Neural progenitor cell (in vitro differentiated cells): ENCODE results near the gene AFF1. TPM values are rescaled to one million over a fixed set of nuclear protein-coding genes. Genes with fewer than 3 reads are reported as not detected.

Source experiments
- DNase-seq: peaks from one replicate; pipeline ENCODE4 v3.0.0-alpha.2; 2016; ENCODE audit warnings: low spot score
- H2AFZ ChIP-seq: fragments of 200-600 bp; sonication (generic); replicated peaks from 2 replicates; pipeline ENCODE4 v1.6.1; 2016; ENCODE audit warnings: antibody characterized with exemption
- H3F3A ChIP-seq: fragments of 200-600 bp; sonication (generic); 2 replicates; pipeline ENCODE4 v1.6.1; 2016; ENCODE audit warnings: antibody characterized with exemption, low read depth
- H3K27ac ChIP-seq: fragments of 200-600 bp; sonication (generic); 2 replicates; pipeline ENCODE4 v1.5.1; 2016; ENCODE audit warnings: mild to moderate bottlenecking
- H3K27me3 ChIP-seq: fragments of 200-600 bp; sonication (generic); 2 replicates; pipeline ENCODE4 v1.6.1; 2016; ENCODE audit warnings: mild to moderate bottlenecking, moderate library complexity
- H3K36me3 ChIP-seq: fragments of 200-600 bp; sonication (generic); 2 replicates; pipeline ENCODE4 v1.5.1; 2016
- H3K4me1 ChIP-seq: fragments of 200-600 bp; sonication (generic); 2 replicates; pipeline ENCODE4 v1.6.1; 2016; ENCODE audit warnings: mixed run types
- H3K4me2 ChIP-seq: fragments of 200-600 bp; sonication (generic); 2 replicates; pipeline ENCODE4 v1.6.1; 2016
- H3K4me3 ChIP-seq: fragments of 200-600 bp; sonication (generic); 2 replicates; pipeline ENCODE4 v1.5.1; 2016
- H3K79me2 ChIP-seq: fragments of 200-600 bp; sonication (generic); 2 replicates; pipeline ENCODE4 v1.6.1; 2016; ENCODE audit warnings: low read depth
- H3K9ac ChIP-seq: fragments of 200-600 bp; sonication (generic); 2 replicates; pipeline ENCODE4 v1.6.1; 2016
- H3K9me3 ChIP-seq: fragments of 200-600 bp; sonication (generic); 2 replicates; pipeline ENCODE4 v1.5.1; 2016; ENCODE audit warnings: low read depth
- H4K20me1 ChIP-seq: fragments of 200-600 bp; sonication (generic); 2 replicates; pipeline ENCODE4 v1.6.1; 2016; ENCODE audit warnings: low read depth
- H3K27ac Mint-ChIP-seq: 3 replicates; pipeline ENCODE4 v1.8.0; 2021; ENCODE audit warnings: mixed read lengths
- H3K27me3 Mint-ChIP-seq: 2 replicates; pipeline ENCODE4 v1.8.0; 2022; ENCODE audit warnings: low read depth, mild to moderate bottlenecking, inconsistent platforms, moderate library complexity, mixed read lengths; ENCODE audit not compliant: insufficient read depth
- H3K36me3 Mint-ChIP-seq: 3 replicates; pipeline ENCODE4 v1.8.0; 2021; ENCODE audit warnings: mixed read lengths
- H3K4me1 Mint-ChIP-seq: 3 replicates; pipeline ENCODE4 v1.8.0; 2021; ENCODE audit warnings: mixed read lengths
- H3K4me3 Mint-ChIP-seq: 3 replicates; pipeline ENCODE4 v1.8.0; 2021; ENCODE audit warnings: mild to moderate bottlenecking, moderate library complexity, mixed read lengths
- H3K9me3 Mint-ChIP-seq: 3 replicates; pipeline ENCODE4 v1.8.0; 2020; ENCODE audit warnings: mixed read lengths
- CTCF ChIP-seq: fragments of 200-600 bp; sonication (generic); IDR thresholded peaks from 2 replicates; pipeline ENCODE4 v1.5.1; 2017; ENCODE audit warnings: antibody characterized with exemption, mild to moderate bottlenecking
- EZH2 ChIP-seq: fragments of 200-600 bp; sonication (generic); IDR thresholded peaks from 2 replicates; pipeline ENCODE4 v1.6.1; 2017; ENCODE audit warnings: antibody characterized with exemption, mild to moderate bottlenecking, moderate library complexity
- EZH2phosphoT487 ChIP-seq: fragments of 200-600 bp; sonication (generic); IDR thresholded peaks from 2 replicates; pipeline ENCODE4 v1.6.1; 2017; ENCODE audit warnings: antibody characterized with exemption
- total RNA-seq: library from RNA; depleted of rRNA; stranded (reverse); fragments of >200 nt; gene quantifications from 2 replicates; pipeline ENCODE4 v1.2.3, GENCODE V29; 2015; ENCODE audit warnings: low replicate concordance

The AFF1 gene
- total RNA-seq, 1 donor from 2014 or later = 29.0 TPM

GRCh38 chr4:87116231-87116630, 181.4 kb downstream of the AFF1 start:
- peaks cover 7% of the 10 kb centered on the region for H4K20me1 ChIP-seq
- peaks cover 2% of the 10 kb centered on the region for H3K27me3 Mint-ChIP-seq
- peaks cover 17% of the 10 kb centered on the region for H3K79me2 ChIP-seq
- no peak overlapping the region for H3K27ac Mint-ChIP-seq
- no peak overlapping the region for H3K4me2 ChIP-seq
- no peak for TF ChIP-seq EZH2phosphoT487
- no peak for TF ChIP-seq EZH2
- H3K4me1 ChIP-seq = peaks cover 6% of the 10 kb centered on the region
- no peaks in the 10 kb centered on the region for H3K36me3 ChIP-seq
- no peaks in the 10 kb centered on the region for H3K27me3 ChIP-seq
- H3K4me3 Mint-ChIP-seq = no peak overlapping the region
- no peak overlapping the region for H2AFZ ChIP-seq
- no peaks in the 10 kb centered on the region for H3K9me3 ChIP-seq
- no peak overlapping the region for H3K27ac ChIP-seq
- no peak for DNase-seq
- H3K36me3 Mint-ChIP-seq = peaks cover 42% of the 10 kb centered on the region
- peaks cover 9% of the 10 kb centered on the region for H3F3A ChIP-seq
- H3K9ac ChIP-seq = no peak overlapping the region
- no peaks in the 10 kb centered on the region for H3K9me3 Mint-ChIP-seq
- peaks cover 21% of the 10 kb centered on the region for H3K4me1 Mint-ChIP-seq
- H3K4me3 ChIP-seq = no peak overlapping the region

- Histone ChIP-seq H3K27ac (peak overlapping the region; percentile 2), H3K9me3 (no peaks in the 10 kb centered on the region), H2AFZ (no peak overlapping the region), H4K20me1 (peaks cover 9% of the 10 kb centered on the region), H3K9ac (no peak overlapping the region), H3K36me3 (no peaks in the 10 kb centered on the region), H3K27me3 (no peaks in the 10 kb centered on the region), H3F3A (peaks cover 9% of the 10 kb centered on the region), H3K4me3 (no peak overlapping the region), H3K4me2 (no peak overlapping the region), H3K4me1 (peaks cover 6% of the 10 kb centered on the region), H3K79me2 (peaks cover 21% of the 10 kb centered on the region)
- Mint-ChIP-seq H3K36me3 (peaks cover 40% of the 10 kb centered on the region), H3K4me1 (peaks cover 22% of the 10 kb centered on the region), H3K4me3 (no peak overlapping the region), H3K27me3 (peaks cover 2% of the 10 kb centered on the region), H3K9me3 (no peaks in the 10 kb centered on the region), H3K27ac (no peak overlapping the region)
- peak; percentile 18 for DNase-seq
- TF ChIP-seq EZH2phosphoT487 = no peak
Observed at GRCh38 chr4:87117051-87117731, 182.4 kb downstream of the AFF1 start.

- H3K4me3 ChIP-seq = no peak overlapping the region
Observed at GRCh38 chr4:87117732-87118075, 182.9 kb downstream of the AFF1 start.

GRCh38 chr4:87118421-87118820, 183.6 kb downstream of the AFF1 start:
- Histone ChIP-seq H3K4me2 (no peak overlapping the region), H3K36me3 (no peaks in the 10 kb centered on the region), H2AFZ (no peak overlapping the region), H3K4me3 (no peak overlapping the region), H4K20me1 (peaks cover 12% of the 10 kb centered on the region), H3K4me1 (peaks cover 6% of the 10 kb centered on the region), H3K27me3 (no peaks in the 10 kb centered on the region), H3K9me3 (no peaks in the 10 kb centered on the region), H3K79me2 (peaks cover 30% of the 10 kb centered on the region), H3F3A (no peaks in the 10 kb centered on the region), H3K27ac (no peak overlapping the region), H3K9ac (no peak overlapping the region)
- TF ChIP-seq EZH2phosphoT487 (no peak), CTCF (no peak), EZH2 (no peak)
- DNase-seq = no peak
- Mint-ChIP-seq H3K4me1 (peaks cover 22% of the 10 kb centered on the region), H3K27ac (no peak overlapping the region), H3K36me3 (peaks cover 40% of the 10 kb centered on the region), H3K9me3 (no peaks in the 10 kb centered on the region), H3K27me3 (peaks cover 2% of the 10 kb centered on the region), H3K4me3 (no peak overlapping the region)

More at GRCh38 chr4:87117732-87118075, 182.9 kb downstream of the AFF1 start:
- Histone ChIP-seq H3F3A (peaks cover 5% of the 10 kb centered on the region), H3K27ac (no peak overlapping the region), H3K4me2 (no peak overlapping the region), H2AFZ (no peak overlapping the region), H4K20me1 (peaks cover 12% of the 10 kb centered on the region), H3K27me3 (no peaks in the 10 kb centered on the region), H3K9me3 (no peaks in the 10 kb centered on the region), H3K79me2 (peaks cover 25% of the 10 kb centered on the region), H3K36me3 (no peaks in the 10 kb centered on the region), H3K4me1 (peaks cover 6% of the 10 kb centered on the region), H3K9ac (no peak overlapping the region)
- no peak for DNase-seq
- peak overlapping the region; percentile 46 for H3K27ac Mint-ChIP-seq
- H3K27me3 Mint-ChIP-seq = peaks cover 2% of the 10 kb centered on the region
- H3K4me1 Mint-ChIP-seq = peaks cover 22% of the 10 kb centered on the region
- H3K36me3 Mint-ChIP-seq = peaks cover 40% of the 10 kb centered on the region
- H3K4me3 Mint-ChIP-seq = no peak overlapping the region
- TF ChIP-seq EZH2 = no peak
- no peak for TF ChIP-seq EZH2phosphoT487
- no peak for TF ChIP-seq CTCF
- H3K9me3 Mint-ChIP-seq = no peaks in the 10 kb centered on the region
